ENCODE data around the gene ANO6.
"Not testable (repeated sequence)": the region's sequence is repeated elsewhere in the genome, so short reads cannot be mapped to it uniquely, and the experiment has no call there.

Gene ANO6

DNA sequence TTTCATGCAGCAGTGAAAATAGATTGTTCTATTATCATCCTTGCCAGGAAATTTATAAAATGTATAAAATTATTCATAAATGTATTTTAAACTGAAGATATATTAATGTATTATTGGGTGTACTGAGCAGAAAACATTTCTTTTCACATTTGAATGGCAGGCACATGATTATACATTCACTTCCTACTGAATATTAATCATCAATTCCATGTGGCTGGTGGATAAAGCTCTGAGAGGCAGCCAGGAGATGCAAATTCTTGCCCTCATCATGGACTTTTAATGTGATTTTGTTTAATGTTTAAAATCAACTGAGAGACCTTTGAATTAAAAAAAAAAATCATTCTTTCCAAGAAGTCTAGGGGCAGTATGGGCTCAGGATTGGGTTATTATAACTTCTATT, 40.8 kb downstream of the ANO6 start:
- H3K4me3 ChIP-seq (replicated peaks; ENCODE audit: low read depth, low read length): no peak overlapping the region
- no peaks in the 10 kb centered on the region for H3K27me3 ChIP-seq (replicated peaks; ENCODE audit: control insufficient read depth, insufficient read depth, low read length)
- TF ChIP-seq, protein P1, sequence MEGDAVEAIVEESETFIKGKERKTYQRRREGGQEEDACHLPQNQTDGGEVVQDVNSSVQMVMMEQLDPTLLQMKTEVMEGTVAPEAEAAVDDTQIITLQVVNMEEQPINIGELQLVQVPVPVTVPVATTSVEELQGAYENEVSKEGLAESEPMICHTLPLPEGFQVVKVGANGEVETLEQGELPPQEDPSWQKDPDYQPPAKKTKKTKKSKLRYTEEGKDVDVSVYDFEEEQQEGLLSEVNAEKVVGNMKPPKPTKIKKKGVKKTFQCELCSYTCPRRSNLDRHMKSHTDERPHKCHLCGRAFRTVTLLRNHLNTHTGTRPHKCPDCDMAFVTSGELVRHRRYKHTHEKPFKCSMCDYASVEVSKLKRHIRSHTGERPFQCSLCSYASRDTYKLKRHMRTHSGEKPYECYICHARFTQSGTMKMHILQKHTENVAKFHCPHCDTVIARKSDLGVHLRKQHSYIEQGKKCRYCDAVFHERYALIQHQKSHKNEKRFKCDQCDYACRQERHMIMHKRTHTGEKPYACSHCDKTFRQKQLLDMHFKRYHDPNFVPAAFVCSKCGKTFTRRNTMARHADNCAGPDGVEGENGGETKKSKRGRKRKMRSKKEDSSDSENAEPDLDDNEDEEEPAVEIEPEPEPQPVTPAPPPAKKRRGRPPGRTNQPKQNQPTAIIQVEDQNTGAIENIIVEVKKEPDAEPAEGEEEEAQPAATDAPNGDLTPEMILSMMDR (IDR thresholded peaks at IDR 0.05; ENCODE audit: insufficient read depth, low read length, poor library complexity, severe bottlenecking): no peak
- DNase-seq (ENCODE audit: extremely low read depth, insufficient read length): no peak
- H3K36me3 ChIP-seq (ENCODE audit: control insufficient read depth, insufficient read depth, low read length): no peaks in the 10 kb centered on the region

DNA sequence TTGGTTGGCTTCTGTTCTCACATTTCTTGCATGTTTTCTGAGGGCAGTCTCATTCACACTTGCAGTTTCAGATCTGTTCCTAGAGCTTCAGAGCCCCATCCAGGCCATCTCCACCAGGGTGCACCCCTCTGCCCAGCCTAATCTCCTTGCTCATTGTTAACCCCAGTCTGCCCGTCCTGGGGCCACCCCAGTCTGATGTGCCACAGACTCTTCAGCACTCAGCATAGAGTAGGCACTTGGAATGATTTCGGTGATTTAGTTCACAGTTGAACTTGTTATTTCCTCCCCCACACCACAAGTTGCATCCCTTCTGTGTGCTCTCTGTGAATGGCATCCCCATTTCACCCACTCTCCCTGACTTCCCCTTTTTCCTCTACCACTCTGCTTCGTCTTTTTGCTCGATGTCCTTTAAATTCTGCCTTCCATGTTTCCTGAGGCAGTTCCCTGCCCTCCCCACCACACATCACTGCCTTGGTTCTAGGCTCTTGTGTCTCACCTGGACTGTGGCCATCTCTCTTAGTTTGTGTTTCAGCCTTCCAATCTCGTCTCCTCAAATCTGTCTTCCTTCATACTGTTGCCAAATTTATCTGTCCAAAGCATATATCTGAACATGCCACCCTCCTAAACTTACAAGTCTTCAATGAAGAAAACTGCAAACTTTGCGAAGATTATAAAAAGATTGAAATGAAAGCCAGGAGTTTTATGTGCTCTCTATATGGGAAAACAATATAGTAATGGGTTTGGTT, 41.5 kb downstream of the ANO6 start:
- DNase-seq (ENCODE audit: extremely low read depth, insufficient read length): peak; percentile 56
- Histone ChIP-seq H3K4me3 (replicated peaks; ENCODE audit: low read depth, low read length) (no peak overlapping the region), H3K27me3 (replicated peaks; ENCODE audit: control insufficient read depth, insufficient read depth, low read length) (no peaks in the 10 kb centered on the region), H3K36me3 (ENCODE audit: control insufficient read depth, insufficient read depth, low read length) (no peaks in the 10 kb centered on the region)
- TF ChIP-seq, protein P1 (IDR thresholded peaks at IDR 0.05; ENCODE audit: insufficient read depth, low read length, poor library complexity, severe bottlenecking): peak; percentile 25

DNA sequence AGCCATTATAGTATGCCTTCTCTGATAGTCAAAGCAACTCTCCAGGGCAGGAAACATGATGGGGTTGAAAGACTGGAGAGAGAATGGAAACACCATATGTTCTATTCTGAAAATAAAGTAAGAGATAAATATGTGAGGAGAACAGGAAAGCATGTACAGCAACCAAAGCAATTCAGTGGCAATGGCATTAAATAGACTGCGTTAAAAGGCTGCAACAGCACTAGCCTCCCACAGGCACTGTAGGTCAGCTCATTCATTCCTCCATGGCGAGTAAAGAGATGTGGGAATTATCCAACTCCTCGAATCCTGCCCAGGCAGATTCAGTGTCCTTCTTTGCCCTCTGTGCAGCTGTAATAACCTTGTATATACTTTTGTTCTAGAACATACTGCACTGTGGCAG, 43.8 kb downstream of the ANO6 start:
- no peak for DNase-seq (ENCODE audit: extremely low read depth, insufficient read length)
- TF ChIP-seq, protein P1 (IDR thresholded peaks at IDR 0.05; ENCODE audit: insufficient read depth, low read length, poor library complexity, severe bottlenecking): no peak
- no peaks in the 10 kb centered on the region for H3K27me3 ChIP-seq (replicated peaks; ENCODE audit: control insufficient read depth, insufficient read depth, low read length)
- no peak overlapping the region for H3K4me3 ChIP-seq (replicated peaks; ENCODE audit: low read depth, low read length)
- no peaks in the 10 kb centered on the region for H3K36me3 ChIP-seq (ENCODE audit: control insufficient read depth, insufficient read depth, low read length)

DNA sequence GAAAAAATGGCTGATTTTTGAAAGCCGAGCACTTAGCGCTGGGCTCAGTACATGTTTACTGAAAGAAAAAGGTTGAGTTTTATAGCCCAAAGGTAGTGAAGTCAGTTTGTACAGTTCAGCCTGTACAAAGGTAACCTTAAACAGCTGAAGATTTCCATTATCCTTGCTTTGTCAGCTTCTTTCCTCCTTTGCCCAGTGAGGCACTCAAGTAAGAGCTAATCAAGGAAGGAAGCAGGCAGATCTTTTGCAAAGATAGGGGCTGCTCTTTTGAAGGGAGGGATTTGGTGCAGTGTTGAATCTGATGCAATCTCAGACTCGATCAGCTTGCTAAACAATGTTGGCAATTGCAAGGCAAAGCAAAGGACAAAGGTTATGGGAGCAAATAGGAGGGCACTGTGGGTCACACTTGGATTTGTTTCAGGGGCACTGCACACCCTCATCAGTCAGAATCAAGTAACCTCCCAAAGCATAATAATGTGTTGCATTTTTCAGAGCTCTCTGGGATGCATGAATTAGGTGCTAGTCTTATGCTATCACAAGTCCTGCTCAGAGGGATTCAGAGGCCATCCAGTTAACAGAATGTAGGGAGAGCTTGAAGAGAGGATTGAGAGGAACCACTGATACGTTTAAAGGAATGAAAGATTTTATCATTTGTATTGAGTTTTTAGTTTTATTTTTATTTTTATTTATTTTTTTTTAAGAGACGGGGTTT, 44.4 kb downstream of the ANO6 start:
- Histone ChIP-seq H3K36me3 (ENCODE audit: control insufficient read depth, insufficient read depth, low read length) (no peaks in the 10 kb centered on the region), H3K27me3 (replicated peaks; ENCODE audit: control insufficient read depth, insufficient read depth, low read length) (no peaks in the 10 kb centered on the region), H3K4me3 (replicated peaks; ENCODE audit: low read depth, low read length) (no peak overlapping the region)
- DNase-seq (ENCODE audit: extremely low read depth, insufficient read length): no peak
- TF ChIP-seq, protein P1 (IDR thresholded peaks at IDR 0.05; ENCODE audit: insufficient read depth, low read length, poor library complexity, severe bottlenecking): no peak

DNA sequence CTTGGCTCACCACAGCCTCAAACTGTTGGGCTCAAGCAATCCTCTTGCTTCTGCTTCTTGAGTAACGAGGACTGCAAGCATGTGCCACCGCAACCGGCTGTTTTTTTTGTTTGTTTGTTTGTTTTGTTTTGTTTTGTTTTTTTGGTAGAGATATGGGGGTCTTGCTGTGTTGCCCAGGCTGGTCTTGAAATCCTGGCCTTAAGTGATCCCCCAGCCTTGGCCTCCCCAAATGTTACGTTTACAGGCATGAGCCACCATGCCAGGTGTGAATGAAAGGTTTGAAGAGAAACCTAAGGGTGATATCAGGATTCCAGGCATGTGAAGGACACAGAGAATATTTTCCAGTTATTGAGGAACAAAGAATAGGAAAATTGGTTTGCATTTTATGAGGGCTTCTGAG, 45.0 kb downstream of the ANO6 start:
- DNase-seq (ENCODE audit: extremely low read depth, insufficient read length): no peak
- H3K4me3 ChIP-seq (replicated peaks; ENCODE audit: low read depth, low read length): no peak overlapping the region
- no peaks in the 10 kb centered on the region for H3K27me3 ChIP-seq (replicated peaks; ENCODE audit: control insufficient read depth, insufficient read depth, low read length)
- no peaks in the 10 kb centered on the region for H3K36me3 ChIP-seq (ENCODE audit: control insufficient read depth, insufficient read depth, low read length)
- TF ChIP-seq, protein P1 (IDR thresholded peaks at IDR 0.05; ENCODE audit: insufficient read depth, low read length, poor library complexity, severe bottlenecking): no peak

DNA sequence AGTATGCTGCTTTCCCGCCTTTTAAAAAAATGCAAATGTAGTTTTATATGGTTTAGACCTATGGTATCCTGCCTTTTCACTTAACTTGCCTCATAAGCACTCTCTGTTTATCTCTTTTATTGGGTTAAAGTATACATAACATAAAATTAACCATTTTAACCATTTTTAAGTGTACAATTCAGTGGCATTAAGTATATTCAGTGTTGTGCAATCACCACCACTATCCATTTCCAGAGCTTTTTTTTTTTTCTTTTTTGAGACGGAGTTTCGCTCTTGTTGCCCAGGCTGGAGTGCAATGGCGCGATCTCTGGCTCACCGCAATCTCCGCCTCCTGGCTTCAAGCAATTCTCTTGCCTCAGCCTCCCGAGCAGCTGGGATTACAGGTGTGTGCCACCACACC, 46.3 kb downstream of the ANO6 start:
- H3K36me3 ChIP-seq (ENCODE audit: control insufficient read depth, insufficient read depth, low read length); H3K4me3 ChIP-seq (replicated peaks; ENCODE audit: low read depth, low read length); DNase-seq (ENCODE audit: extremely low read depth, insufficient read length); H3K27me3 ChIP-seq (replicated peaks; ENCODE audit: control insufficient read depth, insufficient read depth, low read length): not testable (repeated sequence)
